Panc1 (cell line): Measurements from ENCODE around the gene ZMYND12.

Experiments used
- CTCF ChIP-seq: fragments of 450-650 bp; IDR thresholded peaks from 2 replicates; pipeline ENCODE4 v1.5.1; 2017; ENCODE audit warnings: mild to moderate bottlenecking
- POLR2AphosphoS5 ChIP-seq: IDR thresholded peaks from 2 replicates; pipeline ENCODE4 v1.6.1; 2012; ENCODE audit warnings: mild to moderate bottlenecking, low read depth, low read length, moderate library complexity
- REST ChIP-seq, 2 experiments: IDR thresholded peaks; 2 replicates each; pipeline ENCODE4 v1.6.1; 2011 to 2012; ENCODE audit warnings: low read depth in 2 of 2, control low read depth in 1 of 2, low read length in 1 of 2, mild to moderate bottlenecking in 1 of 2, moderate library complexity in 1 of 2; ENCODE audit not compliant: insufficient read depth in 1 of 2

GRCh38 chr1:42380586-42381279, 75.1 kb downstream of the ZMYND12 start, which contains the start of gene RIMKLA:
- no peak for TF ChIP-seq CTCF
- TF ChIP-seq POLR2AphosphoS5 = no peak
- TF ChIP-seq REST (IDR thresholded peaks at IDR 0.05; ENCODE audit: insufficient read depth in 1 of 2, low read depth in 2 of 2, low read length in 1 of 2) = no peak
